Activated CD8-positive, alpha-beta T cell treated with anti-CD3 and anti-CD28 coated beads, Interleukin-2, amount 10 ng/mL, durations not matched to agents 7 days and 5 days (primary cell): ENCODE measurements around the gene DHRSX. TPM values are rescaled to one million over a fixed set of nuclear protein-coding genes. Genes with fewer than 3 reads are reported as not detected.
"Not testable (repeated sequence)": the region's sequence is repeated elsewhere in the genome, so short reads cannot be mapped to it uniquely, and the experiment has no call there.

ENCODE experiments used
- ATAC-seq: fragments of 150-1000 bp; cut with Tn5 transposase; one replicate; pipeline ENCODE4 v1.10.0; 2021; ENCODE audit warnings: moderate library complexity
- CTCF ChIA-PET: fragments of 350-600 bp; sonication (Branson Sonifier 250); formaldehyde crosslinking; loops from one replicate; lab custom pipeline; 2021; ENCODE audit warnings: antibody characterized with exemption; lab: Charles Lee
- POLR2A ChIA-PET: fragments of 350-600 bp; sonication (Branson Sonifier 250); formaldehyde crosslinking; loops from one replicate; lab custom pipeline; 2021; ENCODE audit warnings: antibody characterized with exemption; lab: Charles Lee
- DNase-seq: peaks from one replicate; pipeline ENCODE4 v3.0.0-alpha.2; 2020
- H3K27ac Mint-ChIP-seq: one replicate; pipeline ENCODE4 v1.8.0; 2021; ENCODE audit warnings: mild to moderate bottlenecking, mixed read lengths
- H3K27me3 Mint-ChIP-seq: one replicate; pipeline ENCODE4 v1.8.0; 2021; ENCODE audit warnings: low read depth, mixed read lengths
- H3K36me3 Mint-ChIP-seq: one replicate; pipeline ENCODE4 v1.8.0; 2021; ENCODE audit warnings: low read depth, mixed read lengths
- H3K4me1 Mint-ChIP-seq: one replicate; pipeline ENCODE4 v1.8.0; 2021; ENCODE audit warnings: low read depth, mixed read lengths
- H3K4me3 Mint-ChIP-seq: one replicate; pipeline ENCODE4 v1.8.0; 2021; ENCODE audit warnings: mild to moderate bottlenecking, mixed read lengths
- H3K9me3 Mint-ChIP-seq: one replicate; pipeline ENCODE4 v1.8.0; 2022; ENCODE audit warnings: mixed read lengths; ENCODE audit not compliant: insufficient read depth
- total RNA-seq, 2 experiments: library from RNA; stranded (reverse); gene quantifications; one replicate each; pipeline ENCODE4 v1.2.3, GENCODE V29; 2021

DHRSX gene
- total RNA-seq, 2 experiments from 2014 or later, result 16.2 to 18.9 TPM

GRCh38 chrX:2226182-2226581 is 274.6 kb downstream of the DHRSX start:
- DNase-seq (no peak), ATAC-seq (no peak)
- POLR2A ChIA-PET, result no interaction called here
- CTCF ChIA-PET, result no interaction called here
- Mint-ChIP-seq H3K27ac (no peak overlapping the region), H3K9me3 (peaks cover 37% of the 10 kb centered on the region), H3K4me3 (no peak overlapping the region), H3K36me3 (peaks cover 30% of the 10 kb centered on the region), H3K27me3 (no peaks in the 10 kb centered on the region), H3K4me1 (no peaks in the 10 kb centered on the region)

DNA sequence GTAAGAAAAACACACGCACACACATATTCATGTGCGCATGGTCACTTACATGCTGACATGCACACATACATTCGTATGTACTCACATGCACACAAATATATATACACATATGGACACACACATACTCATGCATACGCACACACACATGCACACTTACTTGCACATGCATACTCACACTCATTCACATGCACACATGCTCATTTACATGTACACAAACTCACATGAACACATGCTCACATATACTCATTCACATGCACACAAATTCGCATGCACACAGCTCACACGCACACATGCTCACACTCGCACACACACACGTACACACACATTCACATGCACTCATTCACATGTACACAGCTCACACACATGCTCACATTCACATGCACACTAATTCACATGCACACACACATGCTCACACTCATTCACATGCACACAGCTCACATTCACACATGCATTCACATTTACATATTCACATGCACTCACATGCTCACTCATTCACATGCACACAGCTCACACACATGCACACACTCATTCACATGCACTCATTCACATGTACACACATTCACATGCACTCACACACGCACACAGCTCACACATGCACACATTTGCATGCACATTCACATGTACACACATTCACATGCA is 276.1 kb downstream of the DHRSX start:
- Mint-ChIP-seq H3K9me3 (peaks cover 39% of the 10 kb centered on the region), H3K4me1 (no peaks in the 10 kb centered on the region), H3K27me3 (no peaks in the 10 kb centered on the region), H3K36me3 (peaks cover 37% of the 10 kb centered on the region), H3K27ac (no peak overlapping the region), H3K4me3 (no peak overlapping the region)
- ChIA-PET CTCF (no interaction called here), POLR2A (no interaction called here)
- ATAC-seq (no peak), DNase-seq (no peak)

GRCh38 chrX:2224161-2224560 is 276.6 kb downstream of the DHRSX start:
- Mint-ChIP-seq H3K36me3 (peaks cover 34% of the 10 kb centered on the region), H3K9me3 (peaks cover 40% of the 10 kb centered on the region), H3K27ac (no peak overlapping the region), H3K27me3 (no peaks in the 10 kb centered on the region), H3K4me3 (no peak overlapping the region), H3K4me1 (no peaks in the 10 kb centered on the region)
- CTCF ChIA-PET, result no interaction called here
- DNase-seq (no peak), ATAC-seq (no peak)
- POLR2A ChIA-PET, result no interaction called here

GRCh38 chrX:2220829-2221567 is 279.8 kb downstream of the DHRSX start:
- POLR2A ChIA-PET, result no interaction called here

DNA sequence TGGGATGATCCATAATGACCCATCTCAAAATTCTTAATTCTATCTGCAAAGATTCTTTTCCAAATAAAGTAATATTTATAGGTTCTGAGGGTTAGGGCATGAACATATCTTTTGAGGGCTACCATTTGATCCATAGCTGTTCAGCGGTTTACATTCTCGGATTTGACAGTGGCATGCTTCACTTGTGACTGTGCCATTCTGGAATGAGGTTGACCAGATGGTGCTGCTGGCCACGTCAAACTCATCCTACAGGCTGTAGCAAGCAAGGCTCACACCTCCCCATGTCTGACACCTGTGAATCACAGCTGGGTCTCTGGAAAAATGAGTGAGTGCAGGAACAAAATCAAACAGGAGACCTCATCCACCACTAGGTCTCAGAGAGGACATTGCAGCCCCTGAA is 280.5 kb downstream of the DHRSX start:
- ChIA-PET POLR2A (no interaction called here), CTCF (no interaction called here)
- Mint-ChIP-seq H3K4me1 (no peaks in the 10 kb centered on the region), H3K4me3 (no peak overlapping the region), H3K9me3 (peaks cover 49% of the 10 kb centered on the region), H3K27ac (no peak overlapping the region), H3K27me3 (no peaks in the 10 kb centered on the region), H3K36me3 (peaks cover 36% of the 10 kb centered on the region)
- ATAC-seq, result no peak
- DNase-seq, result no peak

More at GRCh38 chrX:2220829-2221567, 279.8 kb downstream of the DHRSX start:
- Mint-ChIP-seq H3K4me1 (no peaks in the 10 kb centered on the region), H3K9me3 (peaks cover 50% of the 10 kb centered on the region), H3K36me3 (peaks cover 36% of the 10 kb centered on the region), H3K4me3 (no peak overlapping the region), H3K27me3 (no peaks in the 10 kb centered on the region), H3K27ac (no peak overlapping the region)
- DNase-seq (no peak), ATAC-seq (no peak)
- CTCF ChIA-PET, result no interaction called here

DNA sequence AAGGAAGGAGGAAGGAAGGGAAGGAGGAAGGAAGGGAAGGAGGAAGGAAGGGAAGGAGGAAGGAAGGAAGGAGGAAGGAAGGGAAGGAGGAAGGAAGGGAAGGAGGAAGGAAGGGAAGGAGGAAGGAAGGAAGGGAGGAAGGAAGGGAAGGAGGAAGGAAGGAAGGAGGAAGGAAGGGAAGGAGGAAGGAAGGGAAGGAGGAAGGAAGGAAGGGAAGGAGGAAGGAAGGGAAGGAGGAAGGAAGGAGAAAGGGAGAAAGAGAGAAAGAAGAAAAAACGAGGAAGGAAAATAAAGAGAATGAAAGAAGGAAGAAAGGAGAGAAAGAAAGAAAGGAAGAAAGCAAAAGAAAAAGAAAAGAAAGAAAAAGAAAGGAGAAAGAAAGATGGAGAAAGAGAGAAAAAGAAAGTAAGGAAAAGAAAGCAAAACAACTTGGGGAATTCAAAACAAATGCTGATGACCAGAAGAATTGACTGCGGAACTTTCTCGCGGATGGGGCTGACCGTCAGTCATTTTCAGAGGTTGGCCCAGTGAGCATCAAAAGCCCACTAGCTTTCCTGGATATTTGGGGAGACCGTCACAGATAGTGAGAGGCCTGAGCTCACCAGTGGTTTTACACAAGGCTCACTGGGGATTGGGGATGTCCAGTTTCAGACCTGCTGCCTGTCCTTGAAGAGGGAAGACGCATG is 286.5 kb downstream of the DHRSX start:
- DNase-seq, POLR2A ChIA-PET, H3K4me3 Mint-ChIP-seq, H3K27ac Mint-ChIP-seq, H3K4me1 Mint-ChIP-seq, CTCF ChIA-PET, H3K27me3 Mint-ChIP-seq, ATAC-seq: not testable (repeated sequence)
- peaks cover 13% of the 10 kb centered on the region for H3K36me3 Mint-ChIP-seq
- peaks cover 34% of the 10 kb centered on the region for H3K9me3 Mint-ChIP-seq

DNA sequence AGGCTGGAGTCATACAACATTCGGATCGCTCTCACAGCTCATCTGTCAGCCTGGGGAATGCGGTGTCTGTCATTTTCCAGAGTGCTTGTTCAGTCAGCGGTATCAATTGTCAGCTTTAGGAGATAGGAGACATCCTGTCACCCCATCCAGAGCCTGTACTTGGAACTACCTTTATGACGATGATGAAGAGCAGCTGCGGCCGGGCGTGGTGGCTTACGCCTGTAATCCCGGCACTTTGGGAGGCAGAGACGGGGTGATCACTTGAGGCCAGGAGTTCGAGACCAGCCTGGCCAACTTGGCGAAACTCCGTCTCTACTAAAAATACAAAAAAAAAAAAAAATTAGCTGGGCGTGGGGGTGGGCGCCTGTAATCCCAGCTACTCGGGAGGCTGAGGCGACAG is 289.1 kb downstream of the DHRSX start:
- DNase-seq, H3K27ac Mint-ChIP-seq, H3K4me3 Mint-ChIP-seq, ATAC-seq, POLR2A ChIA-PET, H3K27me3 Mint-ChIP-seq, H3K4me1 Mint-ChIP-seq, CTCF ChIA-PET: not testable (repeated sequence)
- H3K9me3 Mint-ChIP-seq, result peaks cover 24% of the 10 kb centered on the region
- peaks cover 10% of the 10 kb centered on the region for H3K36me3 Mint-ChIP-seq

GRCh38 chrX:2193273-2193592 is 307.5 kb downstream of the DHRSX start:
- H3K9me3 Mint-ChIP-seq, result peaks cover 3% of the 10 kb centered on the region
- no peaks in the 10 kb centered on the region for H3K36me3 Mint-ChIP-seq
- no peak for ATAC-seq
- no peak overlapping the region for H3K27ac Mint-ChIP-seq
- no peak overlapping the region for H3K4me3 Mint-ChIP-seq
- CTCF ChIA-PET, result no interaction called here
- no peaks in the 10 kb centered on the region for H3K4me1 Mint-ChIP-seq
- H3K27me3 Mint-ChIP-seq, result no peaks in the 10 kb centered on the region
- POLR2A ChIA-PET, result no interaction called here
- no peak for DNase-seq

DNA sequence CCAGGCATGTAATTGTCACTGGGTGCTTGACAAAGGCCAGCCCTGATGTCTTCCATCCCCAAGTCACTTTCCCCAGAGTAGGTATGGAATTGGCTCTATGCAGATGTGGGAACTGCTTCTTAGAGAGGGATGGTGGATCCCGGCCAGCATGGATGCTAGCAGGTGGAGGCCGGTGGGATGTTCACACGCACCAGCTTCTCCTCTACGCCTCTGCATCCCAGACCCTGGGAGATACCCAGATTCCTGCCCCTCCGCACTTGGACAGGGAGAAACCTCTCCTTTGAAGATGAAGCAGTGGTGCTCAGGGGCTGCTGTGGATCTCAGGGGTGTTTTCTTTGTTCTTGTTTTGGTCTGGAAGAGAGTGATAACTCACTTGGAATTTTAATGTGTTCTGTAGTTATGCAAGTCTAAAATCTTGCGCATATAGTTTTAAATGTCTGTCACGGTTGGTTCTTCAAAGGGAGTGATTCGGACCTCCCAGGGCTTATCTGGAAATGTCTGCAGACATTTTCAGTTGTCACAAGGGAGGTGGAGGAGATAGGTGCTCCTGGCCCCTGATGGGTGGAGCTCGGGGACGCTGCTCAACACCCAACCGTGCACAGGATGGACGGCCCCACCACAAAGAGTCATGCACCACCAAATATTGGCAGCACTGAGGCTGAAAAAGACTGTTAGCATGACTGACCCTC is 308.0 kb downstream of the DHRSX start:
- peaks cover 4% of the 10 kb centered on the region for H3K9me3 Mint-ChIP-seq
- H3K27ac Mint-ChIP-seq, result no peak overlapping the region
- ChIA-PET POLR2A (no interaction called here), CTCF (no interaction called here)
- ATAC-seq, result no peak
- no peak overlapping the region for H3K4me3 Mint-ChIP-seq
- H3K36me3 Mint-ChIP-seq, result no peaks in the 10 kb centered on the region
- H3K27me3 Mint-ChIP-seq, result no peaks in the 10 kb centered on the region
- no peak for DNase-seq
- H3K4me1 Mint-ChIP-seq, result no peaks in the 10 kb centered on the region

- CTCF ChIA-PET, result no interaction called here
Observed at GRCh38 chrX:2188840-2189239, 311.9 kb downstream of the DHRSX start.

DNA sequence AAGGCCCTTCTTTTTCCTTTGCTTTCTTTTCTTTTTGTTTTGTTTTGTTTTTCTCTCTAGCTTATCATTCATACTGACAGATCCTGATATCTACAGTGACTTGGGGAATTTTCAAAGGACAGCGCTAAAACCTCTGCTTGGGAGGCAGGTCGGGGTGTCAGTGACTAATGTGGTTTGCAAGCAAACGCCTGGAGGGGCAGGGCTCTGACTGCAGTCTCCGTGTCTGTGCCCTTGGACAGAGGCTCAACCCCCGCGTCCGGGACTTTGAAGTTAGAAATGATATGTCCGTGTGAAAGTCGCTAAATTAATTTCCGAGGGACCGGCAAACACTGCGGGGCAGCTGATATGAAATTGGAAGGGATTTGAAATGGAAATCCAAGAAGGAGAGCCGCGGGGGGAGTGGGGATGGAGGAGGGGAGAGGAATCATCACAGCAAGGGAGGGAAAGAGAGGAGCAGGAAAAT is 312.4 kb downstream of the DHRSX start:
- Mint-ChIP-seq H3K27ac (no peak overlapping the region), H3K4me3 (no peak overlapping the region), H3K9me3 (peaks cover 4% of the 10 kb centered on the region), H3K36me3 (no peaks in the 10 kb centered on the region), H3K27me3 (no peaks in the 10 kb centered on the region), H3K4me1 (no peaks in the 10 kb centered on the region)
- ChIA-PET CTCF (no interaction called here), POLR2A (no interaction called here)
- ATAC-seq (no peak), DNase-seq (no peak)

More at GRCh38 chrX:2188840-2189239, 311.9 kb downstream of the DHRSX start:
- Mint-ChIP-seq H3K27me3 (no peaks in the 10 kb centered on the region), H3K4me1 (no peaks in the 10 kb centered on the region), H3K4me3 (no peak overlapping the region), H3K27ac (no peak overlapping the region), H3K9me3 (peaks cover 4% of the 10 kb centered on the region), H3K36me3 (no peaks in the 10 kb centered on the region)
- POLR2A ChIA-PET, result no interaction called here
- DNase-seq, result no peak
- no peak for ATAC-seq
